ENCODE measurements around the gene SNAP29. TPM values are rescaled to one million over a fixed set of nuclear protein-coding genes. Genes with fewer than 3 reads are reported as not detected.

Gene SNAP29
- total and polyA plus RNA-seq, 9 of the 15 experiments (the other 6 are each of a cell fraction or from before 2014, with no cell fraction given) = 19.5 to 250 (median 75.9) TPM

GRCh38 chr22:20885557-20886323 is 26.9 kb downstream of the SNAP29 start (continued):
- TF ChIP-seq E2F4 (CRISPR knock-in tag; IDR thresholded peaks at IDR 0.05; ENCODE audit: low read depth) = peak; percentile 84; the same call in 1 of the 2 replicates
- TF ChIP-seq CHD1 (IDR thresholded peaks at IDR 0.05; ENCODE audit: low read length) = peak; percentile 41
- peak; percentile 90 for TF ChIP-seq RBBP5 (IDR thresholded peaks at IDR 0.05; ENCODE audit: borderline replicate concordance, insufficient read depth, low read length, poor library complexity, severe bottlenecking)
- TF ChIP-seq ZNF75A (CRISPR knock-in tag; IDR thresholded peaks at IDR 0.05) = peak; percentile 74
- no peak for TF ChIP-seq FUS (optimal IDR thresholded peaks at IDR 0.05; ENCODE audit: low read depth, low read length)
- TF ChIP-seq PML (IDR thresholded peaks at IDR 0.05; ENCODE audit: low read length) = peak; percentile 54; the same call in 1 of the 2 replicates
- TF ChIP-seq CHCHD3 (CRISPR knock-in tag; IDR thresholded peaks at IDR 0.05) = no peak
- TF ChIP-seq ZBTB1 (CRISPR knock-in tag; IDR thresholded peaks at IDR 0.05; ENCODE audit: borderline replicate concordance, low read depth) = no peak
- peak; percentile 85 for TF ChIP-seq GABPB1 (CRISPR knock-in tag; IDR thresholded peaks at IDR 0.05)
- TF ChIP-seq BMI1 (IDR thresholded peaks at IDR 0.05; ENCODE audit: low read length) = peak; percentile 49; the same call in 1 of the 2 replicates
- TF ChIP-seq CHD2 (IDR thresholded peaks at IDR 0.05; ENCODE audit: low read depth, low read length) = no peak; the same call in 1 of the 2 replicates
- peak; percentile 87; the same call in 1 of the 2 replicates for TF ChIP-seq MTA1 (IDR thresholded peaks at IDR 0.05; ENCODE audit: borderline replicate concordance)
- peak; percentile 81 for TF ChIP-seq GTF2F1 (IDR thresholded peaks at IDR 0.05; ENCODE audit: low read depth, low read length)
- TF ChIP-seq HMGN3 (IDR thresholded peaks at IDR 0.05; ENCODE audit: borderline replicate concordance, extremely low read depth, insufficient read length, low read depth, low read length) = peak; percentile 70
- TF ChIP-seq NR2C1 (IDR thresholded peaks at IDR 0.05) = no peak
- TF ChIP-seq NR2C1 (tag; IDR thresholded peaks at IDR 0.05) = peak; percentile 40; the same call in 1 of the 2 replicates
- TF ChIP-seq, protein P1, sequence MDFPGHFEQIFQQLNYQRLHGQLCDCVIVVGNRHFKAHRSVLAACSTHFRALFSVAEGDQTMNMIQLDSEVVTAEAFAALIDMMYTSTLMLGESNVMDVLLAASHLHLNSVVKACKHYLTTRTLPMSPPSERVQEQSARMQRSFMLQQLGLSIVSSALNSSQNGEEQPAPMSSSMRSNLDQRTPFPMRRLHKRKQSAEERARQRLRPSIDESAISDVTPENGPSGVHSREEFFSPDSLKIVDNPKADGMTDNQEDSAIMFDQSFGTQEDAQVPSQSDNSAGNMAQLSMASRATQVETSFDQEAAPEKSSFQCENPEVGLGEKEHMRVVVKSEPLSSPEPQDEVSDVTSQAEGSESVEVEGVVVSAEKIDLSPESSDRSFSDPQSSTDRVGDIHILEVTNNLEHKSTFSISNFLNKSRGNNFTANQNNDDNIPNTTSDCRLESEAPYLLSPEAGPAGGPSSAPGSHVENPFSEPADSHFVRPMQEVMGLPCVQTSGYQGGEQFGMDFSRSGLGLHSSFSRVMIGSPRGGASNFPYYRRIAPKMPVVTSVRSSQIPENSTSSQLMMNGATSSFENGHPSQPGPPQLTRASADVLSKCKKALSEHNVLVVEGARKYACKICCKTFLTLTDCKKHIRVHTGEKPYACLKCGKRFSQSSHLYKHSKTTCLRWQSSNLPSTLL (IDR thresholded peaks at IDR 0.05) = no peak
- peak; percentile 91 for TF ChIP-seq ZNF12 (CRISPR knock-in tag; IDR thresholded peaks at IDR 0.05)
- peak; percentile 100 for TF ChIP-seq ARID2 (IDR thresholded peaks at IDR 0.05)
- TF ChIP-seq ATF1 (CRISPR knock-in tag; IDR thresholded peaks at IDR 0.05) = no peak
- TF ChIP-seq ATF1 (tag; IDR thresholded peaks at IDR 0.05) = peak; percentile 92
- peak; percentile 92 for TF ChIP-seq ZEB2 (IDR thresholded peaks at IDR 0.05)
- TF ChIP-seq RB1 (IDR thresholded peaks at IDR 0.05; ENCODE audit: low read depth) = no peak
- no peak for TF ChIP-seq ZBTB8A (IDR thresholded peaks at IDR 0.05; ENCODE audit: partially characterized antibody)
- TF ChIP-seq YY1 (IDR thresholded peaks at IDR 0.05; ENCODE audit: borderline replicate concordance in 1 of 3, control insufficient read depth in 1 of 3, extremely low read depth in 1 of 3, insufficient read depth in 3 of 3, insufficient read length in 1 of 3, insufficient replicate concordance in 2 of 3, low read depth in 1 of 3, low read length in 2 of 3) = peak in 2 of 3 experiments; percentile 72 to 81
